Adrenal gland (tissue), 5 donors: ENCODE data around the gene CUX1.

Experiments
- CTCF ChIP-seq, 6 experiments: fragments of 450-650 bp in 4 of 6; fragments of 200-600 bp in 2 of 6; sonication (generic) in 1 of 6; IDR thresholded peaks; 1 replicate in 5 of 6; 2 replicates in 1 of 6; pipeline versions ENCODE4 v1.5.1 to v1.8.0; 2016 to 2021; ENCODE audit warnings: antibody characterized with exemption in 6 of 6, mild to moderate bottlenecking in 2 of 6, moderate library complexity in 1 of 6
- POLR2A ChIP-seq, 2 donors: fragments of 450-650 bp; IDR thresholded peaks; one replicate each; pipeline ENCODE4 v1.6.1; 2017; ENCODE audit warnings: antibody characterized with exemption in 2 of 2, mild to moderate bottlenecking in 2 of 2, moderate library complexity in 1 of 2
- donor health status: DM: no; HTN: no; CAD: no.

DNA sequence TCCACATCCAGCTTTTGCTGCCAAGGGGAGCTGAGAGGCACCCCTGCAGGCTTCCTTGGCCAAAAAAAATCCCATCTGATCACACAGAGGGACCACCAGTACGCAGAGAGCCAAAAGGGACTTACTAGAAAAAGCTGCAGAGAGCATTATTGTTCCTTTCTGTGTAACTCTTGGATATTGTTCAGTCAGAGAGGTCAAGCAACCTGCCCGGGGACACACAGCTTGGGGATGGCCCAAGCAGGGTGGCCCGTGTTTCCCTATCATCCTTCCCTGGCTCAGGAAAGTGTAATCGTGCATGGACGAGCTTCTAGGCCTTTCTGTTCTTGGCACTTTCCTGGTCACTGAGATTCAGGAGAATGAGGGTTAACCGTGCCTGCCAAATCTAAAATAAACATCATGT lies 385.1 kb downstream of the CUX1 start:
- TF ChIP-seq CTCF (IDR thresholded peaks at IDR 0.05) (no peak), POLR2A (IDR thresholded peaks at IDR 0.05) (no peak)
